Measurements from ENCODE around the gene USP5. TPM values are rescaled to one million over a fixed set of nuclear protein-coding genes. Genes with fewer than 3 reads are reported as not detected.
A peak's percentile ranks its signal among the peaks of the same experiment; 100 is the strongest.

Gene USP5
- polyA plus RNA-seq, 1 experiment = 47.1 TPM

DNA sequence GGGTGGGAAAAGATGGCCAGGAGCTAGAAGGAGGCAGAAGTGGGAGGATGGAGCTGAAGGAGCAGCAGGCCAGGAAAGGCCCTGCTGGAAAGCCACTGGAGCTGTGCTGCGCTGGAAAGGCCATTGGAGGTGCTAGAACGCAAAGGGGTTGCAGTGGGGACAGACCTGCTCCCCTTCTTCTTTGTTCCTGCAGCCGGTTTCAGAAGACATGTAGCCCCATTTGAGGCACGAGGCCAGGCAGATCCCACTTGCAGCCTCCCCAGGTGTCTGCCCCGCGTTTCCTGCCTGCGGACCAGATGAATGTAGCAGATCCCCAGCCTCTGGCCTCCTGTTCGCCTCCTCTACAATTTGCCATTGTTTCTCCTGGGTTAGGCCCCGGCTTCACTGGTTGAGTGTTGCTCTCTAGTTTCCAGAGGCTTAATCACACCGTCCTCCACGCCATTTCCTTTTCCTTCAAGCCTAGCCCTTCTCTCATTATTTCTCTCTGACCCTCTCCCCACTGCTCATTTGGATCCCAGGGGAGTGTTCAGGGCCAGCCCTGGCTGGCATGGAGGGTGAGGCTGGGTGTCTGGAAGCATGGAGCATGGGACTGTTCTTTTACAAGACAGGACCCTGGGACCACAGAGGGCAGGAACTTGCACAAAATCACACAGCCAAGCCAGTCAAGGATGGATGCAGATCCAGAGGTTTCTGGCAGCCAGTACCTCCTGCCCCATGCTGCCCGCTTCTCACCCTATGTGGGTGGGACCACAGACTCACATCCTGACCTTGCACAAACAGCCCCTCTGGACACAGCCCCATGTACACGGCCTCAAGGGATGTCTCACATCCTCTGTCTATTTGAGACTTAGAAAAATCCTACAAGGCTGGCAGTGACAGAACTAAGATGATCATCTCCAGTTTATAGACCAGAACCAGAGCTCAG lies 32.6 kb upstream of the USP5 start:
- H3K9me3 ChIP-seq (ENCODE audit: control insufficient read depth, insufficient read depth, low read length) = no peaks in the 10 kb centered on the region; the same call in 1 of the 2 replicates
- POLR2A ChIA-PET = no interaction called here
- no peak overlapping the region for H3K4me3 ChIP-seq (ENCODE audit: low read depth, low read length)
- CTCF ChIA-PET = interaction anchor here (11.8 kb wide), 1 partner anchor 66 kb away, joined by 165 read pairs; the partner anchor contains the start of gene MLF2
- H3K27me3 ChIP-seq (ENCODE audit: control insufficient read depth, insufficient read depth, low read length) = no peaks in the 10 kb centered on the region
- H3K27ac ChIP-seq (ENCODE audit: low read depth, low read length) = no peak overlapping the region
- no peak for TF ChIP-seq CTCF (IDR thresholded peaks at IDR 0.05; ENCODE audit: low read depth, low read length)
- DNase-seq (ENCODE audit: low read depth, low spot score) = no peak

DNA sequence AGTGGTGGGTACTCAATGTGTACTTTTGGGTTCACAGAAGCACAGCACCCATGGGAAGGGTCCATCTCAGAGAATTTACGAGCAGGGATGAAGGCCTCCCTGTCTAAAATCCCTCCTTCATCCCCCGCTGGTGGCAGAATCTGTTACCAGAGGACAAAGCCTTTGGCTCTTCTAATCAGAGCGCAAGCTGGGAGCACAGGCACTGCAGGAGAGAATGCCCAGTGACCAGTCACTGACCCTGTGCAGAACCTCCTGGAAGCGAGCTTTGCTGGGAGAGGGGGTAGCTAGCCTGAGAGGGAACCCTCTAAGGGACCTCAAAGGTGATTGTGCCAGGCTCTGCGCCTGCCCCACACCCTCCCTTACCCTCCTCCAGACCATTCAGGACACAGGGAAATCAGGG lies 31.8 kb upstream of the USP5 start:
- POLR2A ChIA-PET = interaction anchor here (1.4 to 1.8 kb wide), 2 partner anchors 9 to 67 kb away, joined by 5 to 8 read pairs; partner anchors contain the start of gene MLF2
- no peak for TF ChIP-seq CTCF (IDR thresholded peaks at IDR 0.05; ENCODE audit: low read depth, low read length)
- no peak overlapping the region for H3K27ac ChIP-seq (ENCODE audit: low read depth, low read length)
- CTCF ChIA-PET = interaction anchor here (11.8 kb wide), 1 partner anchor 67 kb away, joined by 165 read pairs; the partner anchor contains the start of gene MLF2
- no peaks in the 10 kb centered on the region for H3K27me3 ChIP-seq (ENCODE audit: control insufficient read depth, insufficient read depth, low read length)
- no peak for DNase-seq (ENCODE audit: low read depth, low spot score)
- no peak overlapping the region for H3K4me3 ChIP-seq (ENCODE audit: low read depth, low read length)
- H3K9me3 ChIP-seq (ENCODE audit: control insufficient read depth, insufficient read depth, low read length) = no peaks in the 10 kb centered on the region; the same call in 1 of the 2 replicates

GRCh38 chr12:6821591-6822425 lies 30.1 kb upstream of the USP5 start, which contains the start of gene GPR162:
TSS of gene GPR162 (plus strand) at chr12:6821821. CDS start at chr12:6823899, 2,078 bp downstream.
- DNase-seq (ENCODE audit: low read depth, low spot score) = no peak
- H3K27ac ChIP-seq (ENCODE audit: low read depth, low read length) = peak within 1 kb of the TSS; percentile 2
- H3K9me3 ChIP-seq (ENCODE audit: control insufficient read depth, insufficient read depth, low read length) = no peaks in the 10 kb centered on the region; the same call in 1 of the 2 replicates
- no peaks in the 10 kb centered on the region for H3K27me3 ChIP-seq (ENCODE audit: control insufficient read depth, insufficient read depth, low read length)
- TF ChIP-seq CTCF (IDR thresholded peaks at IDR 0.05; ENCODE audit: low read depth, low read length) = no peak
- POLR2A ChIA-PET = interaction anchor here (0.7 to 1.8 kb wide), 9 partner anchors 10 to 132 kb away, joined by 3 to 8 read pairs (median 3); partner anchors contain the start of genes CD4, MLF2, PTMS and ZNF384
- H3K4me3 ChIP-seq (ENCODE audit: low read depth, low read length) = peak within 1 kb of the TSS; percentile 71
- CTCF ChIA-PET = interaction anchor here (0.6 to 11.8 kb wide), 6 partner anchors 30 to 283 kb away, joined by 3 to 165 read pairs (median 4); partner anchors contain the start of genes MLF2, PTMS and SPSB2

DNA sequence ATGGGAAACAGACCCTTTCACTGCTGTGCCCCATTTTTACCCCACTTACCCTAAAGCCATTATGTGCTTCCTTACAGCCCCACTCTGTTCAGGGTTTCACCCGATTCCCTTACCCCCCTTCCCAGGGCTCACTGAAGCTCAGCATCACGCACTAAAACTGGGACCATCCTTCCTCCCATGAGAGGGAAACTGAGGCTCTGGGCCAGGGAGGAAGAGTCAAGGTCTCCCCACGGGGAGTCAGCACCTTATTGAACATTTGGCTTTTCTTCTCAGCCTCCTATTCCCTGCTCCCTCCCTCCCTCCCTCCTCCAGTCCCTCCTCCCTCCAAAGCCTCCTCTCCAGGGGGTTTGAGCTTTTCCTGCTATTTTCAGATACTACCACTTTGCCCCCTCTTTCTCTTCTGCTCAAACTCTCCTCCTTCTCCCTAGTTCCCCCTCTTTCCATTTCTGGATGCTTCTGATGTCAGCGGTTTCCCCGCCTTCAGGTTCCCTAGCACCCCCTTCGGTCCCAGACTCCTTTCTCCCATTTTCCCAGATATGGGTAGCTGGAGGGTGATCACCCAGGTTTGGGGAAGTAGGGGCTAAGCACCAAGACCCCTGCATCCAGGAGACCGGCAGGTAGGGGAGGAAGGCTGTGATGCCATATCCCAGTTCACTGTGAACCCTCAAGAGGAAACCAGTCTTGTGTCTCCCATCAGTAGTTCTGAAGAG lies 29.4 kb upstream of the USP5 start:
- CTCF ChIA-PET = interaction anchor here (1.0 to 11.8 kb wide), 3 partner anchors 30 to 69 kb away, joined by 4 to 165 read pairs (median 4); partner anchors contain the start of genes MLF2 and SPSB2

More for the DNA sequence above, 29.4 kb upstream of the USP5 start:
- DNase-seq (ENCODE audit: low read depth, low spot score) = no peak
- TF ChIP-seq CTCF (IDR thresholded peaks at IDR 0.05; ENCODE audit: low read depth, low read length) = no peak
- H3K9me3 ChIP-seq (ENCODE audit: control insufficient read depth, insufficient read depth, low read length) = no peaks in the 10 kb centered on the region; the same call in 1 of the 2 replicates
- no peak overlapping the region for H3K27ac ChIP-seq (ENCODE audit: low read depth, low read length)
- H3K4me3 ChIP-seq (ENCODE audit: low read depth, low read length) = peak overlapping the region; percentile 71
- no peaks in the 10 kb centered on the region for H3K27me3 ChIP-seq (ENCODE audit: control insufficient read depth, insufficient read depth, low read length)
- POLR2A ChIA-PET = interaction anchor here (1.1 to 1.8 kb wide), 2 partner anchors 10 to 56 kb away, joined by 3 to 7 read pairs; partner anchors contain the start of gene PTMS

Data from AG04450 (cell line).